Mesendoderm (in vitro differentiated cells): Measurements from ENCODE around the gene PSME1.

Source experiments
- DNase-seq: peaks from one replicate; pipeline ENCODE4 v3.0.0; 2013
- H2AK5ac ChIP-seq: 2 replicates; pipeline ENCODE4 v1.6.1; 2013; ENCODE audit warnings: low read length, inconsistent platforms
- H2BK120ac ChIP-seq: 2 replicates; pipeline ENCODE4 v1.6.1; 2013; ENCODE audit warnings: low read depth, mild to moderate bottlenecking, low read length, moderate library complexity, mixed read lengths
- H2BK15ac ChIP-seq: replicated peaks from 2 replicates; pipeline ENCODE4 v1.6.1; 2013; ENCODE audit warnings: low read depth, mild to moderate bottlenecking, moderate library complexity
- H2BK5ac ChIP-seq: 2 replicates; pipeline ENCODE4 v1.6.1; 2013; ENCODE audit warnings: low read length, inconsistent platforms
- H3K18ac ChIP-seq: 2 replicates; pipeline ENCODE4 v1.6.1; 2013; ENCODE audit warnings: mild to moderate bottlenecking, low read length, mixed read lengths
- H3K23ac ChIP-seq: one replicate; pipeline ENCODE4 v1.6.1; 2013; ENCODE audit warnings: low read length
- H3K27ac ChIP-seq: 2 replicates; pipeline ENCODE4 v1.5.1; 2013; ENCODE audit warnings: low read depth, mild to moderate bottlenecking, inconsistent platforms, low read length, moderate library complexity
- H3K27me3 ChIP-seq: 2 replicates; pipeline ENCODE4 v1.6.1; 2013; ENCODE audit warnings: low read length, control low read depth, mild to moderate bottlenecking, inconsistent platforms; ENCODE audit not compliant: insufficient read depth, poor library complexity
- H3K36me3 ChIP-seq: 2 replicates; pipeline ENCODE4 v1.6.1; 2013; ENCODE audit warnings: low read length, inconsistent platforms; ENCODE audit not compliant: control insufficient read depth, insufficient read depth
- H3K4ac ChIP-seq: one replicate; pipeline ENCODE4 v1.6.1; 2013; ENCODE audit warnings: low read depth, mild to moderate bottlenecking, low read length, moderate library complexity
- H3K4me1 ChIP-seq: 2 replicates; pipeline ENCODE4 v1.6.1; 2013; ENCODE audit warnings: low read depth, low read length, inconsistent platforms; ENCODE audit not compliant: control insufficient read depth
- H3K4me2 ChIP-seq: 2 replicates; pipeline ENCODE4 v1.6.1; 2013; ENCODE audit warnings: low read length
- H3K4me3 ChIP-seq: 2 replicates; pipeline ENCODE4 v1.5.1; 2013; ENCODE audit warnings: mild to moderate bottlenecking, low read length
- H3K56ac ChIP-seq: one replicate; pipeline ENCODE4 v1.6.1; 2013; ENCODE audit warnings: low read length
- H3K79me1 ChIP-seq: 2 replicates; pipeline ENCODE4 v1.6.1; 2013; ENCODE audit warnings: low read length, inconsistent platforms
- H3K79me2 ChIP-seq: 2 replicates; pipeline ENCODE4 v1.6.1; 2013; ENCODE audit warnings: mild to moderate bottlenecking, low read length; ENCODE audit not compliant: control insufficient read depth, insufficient read depth
- H3K9ac ChIP-seq: 2 replicates; pipeline ENCODE4 v1.6.1; 2013; ENCODE audit warnings: low read length, inconsistent platforms
- H4K5ac ChIP-seq: one replicate; pipeline ENCODE4 v1.6.1; 2013; ENCODE audit warnings: low read length
- H4K8ac ChIP-seq: one replicate; pipeline ENCODE4 v1.6.1; 2013; ENCODE audit warnings: low read depth, mild to moderate bottlenecking, control low read depth, low read length, moderate library complexity
- WGBS: extraction: QIAGEN DNeasy Blood & Tissue Kit; methylation state at CpG from one replicate; pipeline ENCODE4 v1.1.7; 2013; ENCODE audit warnings: low lambda C conversion rate, missing lambda C conversion rate; ENCODE audit not compliant: insufficient coverage; ENCODE audit errors: extremely low coverage; 5-methylcytosine and 5-hydroxymethylcytosine counted together

PSME1 gene

DNA sequence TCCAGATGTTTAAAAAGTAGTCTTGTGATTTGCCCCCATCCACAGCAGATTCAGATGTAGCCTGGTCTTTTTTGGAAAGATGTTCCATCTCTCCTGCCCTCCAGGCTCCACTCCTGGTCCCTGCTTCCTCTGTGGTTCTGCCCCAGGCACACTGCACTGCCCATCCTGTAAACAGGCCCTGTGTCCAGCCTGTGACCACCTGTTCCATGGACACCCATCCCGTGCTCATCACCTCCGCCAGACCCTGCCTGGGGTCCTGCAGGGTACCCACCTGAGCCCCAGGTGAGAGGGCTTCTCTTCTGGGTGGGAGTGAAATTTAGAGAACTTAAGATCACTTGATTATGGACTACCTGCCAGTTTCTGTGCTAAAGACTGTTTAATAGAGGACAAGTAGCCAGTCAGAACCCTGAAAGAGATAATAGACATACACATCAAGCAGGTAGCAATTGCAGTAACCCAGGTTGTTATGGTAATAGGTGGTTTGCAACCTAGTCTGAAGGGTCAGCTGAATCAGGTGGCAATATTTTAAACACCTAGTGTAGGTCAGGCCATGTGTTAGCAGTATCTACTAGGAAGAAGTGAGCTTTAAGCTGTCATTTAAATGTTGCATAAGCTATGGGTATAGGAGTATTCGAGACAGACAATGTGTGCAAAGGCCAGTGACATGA, 13.4 kb downstream of the PSME1 start:
- Histone ChIP-seq H2BK5ac (no peak overlapping the region), H3K4ac (no peak overlapping the region), H3K23ac (no peak overlapping the region), H3K56ac (no peak overlapping the region), H2BK15ac (no peak overlapping the region), H2BK120ac (no peak overlapping the region), H4K8ac (no peak overlapping the region), H3K27me3 (no peaks in the 10 kb centered on the region), H3K18ac (no peak overlapping the region), H2AK5ac (no peak overlapping the region), H3K27ac (no peak overlapping the region), H3K4me2 (no peak overlapping the region), H3K4me1 (peaks cover 8% of the 10 kb centered on the region), H3K79me2 (peaks cover 16% of the 10 kb centered on the region), H3K79me1 (peaks cover 20% of the 10 kb centered on the region), H4K5ac (no peak overlapping the region), H3K4me3 (no peak overlapping the region), H3K36me3 (peaks cover 12% of the 10 kb centered on the region), H3K9ac (no peak overlapping the region)
- WGBS = no CpG with 5 or more reads among the region's 3 CpGs
- DNase-seq = no peak

DNA sequence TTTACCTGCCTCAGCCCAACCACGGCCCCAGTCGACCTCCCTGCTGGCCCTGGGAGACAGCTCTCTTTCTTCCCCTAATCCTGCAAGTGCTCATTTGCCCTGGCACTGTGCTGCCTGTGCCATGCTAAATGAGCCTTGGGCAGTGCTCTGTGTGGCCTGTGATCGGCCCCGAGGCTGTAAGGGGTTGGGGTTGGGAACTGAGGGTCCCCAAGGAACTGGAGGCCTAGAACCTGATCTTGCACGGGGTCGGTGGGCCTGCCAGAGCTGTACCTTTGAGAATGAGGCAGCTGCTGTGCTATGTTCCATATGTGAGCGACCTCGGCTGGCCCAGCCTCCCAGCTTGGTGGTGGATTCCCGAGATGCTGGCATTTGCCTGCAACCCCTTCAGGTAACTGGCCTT, 14.1 kb downstream of the PSME1 start:
- no peak for DNase-seq
- Histone ChIP-seq H4K8ac (no peak overlapping the region), H2BK15ac (no peak overlapping the region), H3K36me3 (peaks cover 12% of the 10 kb centered on the region), H3K4me3 (no peak overlapping the region), H3K56ac (no peak overlapping the region), H3K27me3 (no peaks in the 10 kb centered on the region), H3K4ac (no peak overlapping the region), H3K4me1 (peaks cover 8% of the 10 kb centered on the region), H3K79me2 (peaks cover 16% of the 10 kb centered on the region), H3K79me1 (peaks cover 20% of the 10 kb centered on the region), H2BK120ac (no peak overlapping the region), H2BK5ac (no peak overlapping the region), H3K4me2 (no peak overlapping the region), H3K18ac (no peak overlapping the region), H4K5ac (no peak overlapping the region), H3K23ac (no peak overlapping the region), H3K27ac (no peak overlapping the region), H2AK5ac (no peak overlapping the region), H3K9ac (no peak overlapping the region)
- WGBS = no CpG with 5 or more reads among the region's 9 CpGs

DNA sequence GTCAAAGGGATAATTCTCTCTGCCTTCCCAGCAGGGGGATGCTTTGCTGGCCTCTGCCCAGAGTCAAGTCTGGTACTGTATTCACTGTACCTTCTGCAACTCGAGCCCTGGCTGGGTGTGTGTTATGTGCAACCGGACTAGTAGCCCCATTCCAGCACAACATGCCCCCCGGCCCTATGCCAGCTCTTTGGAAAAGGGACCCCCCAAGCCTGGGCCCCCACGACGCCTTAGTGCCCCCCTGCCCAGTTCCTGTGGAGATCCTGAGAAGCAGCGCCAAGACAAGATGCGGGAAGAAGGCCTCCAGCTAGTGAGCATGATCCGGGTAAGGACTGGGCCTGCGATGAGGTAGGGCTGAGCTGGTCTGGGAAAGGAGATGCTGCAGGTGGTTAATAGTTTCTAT, 14.6 kb downstream of the PSME1 start:
- no peak overlapping the region for H3K9ac ChIP-seq
- H3K27me3 ChIP-seq = no peaks in the 10 kb centered on the region
- no peak overlapping the region for H2BK120ac ChIP-seq
- H2BK5ac ChIP-seq = no peak overlapping the region
- no CpG with 5 or more reads among the region's 9 CpGs for WGBS
- no peak for DNase-seq
- H3K23ac ChIP-seq = no peak overlapping the region
- H4K8ac ChIP-seq = no peak overlapping the region
- H3K79me1 ChIP-seq = peaks cover 18% of the 10 kb centered on the region
- no peak overlapping the region for H4K5ac ChIP-seq
- no peak overlapping the region for H3K27ac ChIP-seq
- H3K56ac ChIP-seq = no peak overlapping the region
- H3K4ac ChIP-seq = no peak overlapping the region
- no peak overlapping the region for H2BK15ac ChIP-seq
- no peak overlapping the region for H3K4me2 ChIP-seq
- H2AK5ac ChIP-seq = no peak overlapping the region
- peaks cover 16% of the 10 kb centered on the region for H3K36me3 ChIP-seq
- peaks cover 16% of the 10 kb centered on the region for H3K79me2 ChIP-seq
- H3K4me1 ChIP-seq = peaks cover 8% of the 10 kb centered on the region
- no peak overlapping the region for H3K18ac ChIP-seq
- no peak overlapping the region for H3K4me3 ChIP-seq

DNA sequence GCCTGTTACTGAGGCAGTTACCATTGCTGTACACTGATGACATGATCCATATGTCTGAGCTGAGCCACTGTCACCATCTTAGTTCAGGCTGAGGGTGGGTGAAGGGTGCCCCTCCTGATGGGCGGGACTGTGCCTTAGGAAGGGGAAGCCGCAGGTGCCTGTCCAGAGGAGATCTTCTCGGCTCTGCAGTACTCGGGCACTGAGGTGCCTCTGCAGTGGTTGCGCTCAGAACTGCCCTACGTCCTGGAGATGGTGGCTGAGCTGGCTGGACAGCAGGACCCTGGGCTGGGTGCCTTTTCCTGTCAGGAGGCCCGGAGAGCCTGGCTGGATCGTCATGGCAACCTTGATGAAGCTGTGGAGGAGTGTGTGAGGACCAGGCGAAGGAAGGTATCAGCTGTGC, 15.0 kb downstream of the PSME1 start:
- H3K4me1 ChIP-seq = peaks cover 3% of the 10 kb centered on the region
- no peak overlapping the region for H3K4ac ChIP-seq
- H3K9ac ChIP-seq = no peak overlapping the region
- no peak overlapping the region for H4K8ac ChIP-seq
- H3K4me2 ChIP-seq = no peak overlapping the region
- peaks cover 16% of the 10 kb centered on the region for H3K79me1 ChIP-seq
- H2AK5ac ChIP-seq = no peak overlapping the region
- no peak overlapping the region for H2BK120ac ChIP-seq
- no peak overlapping the region for H2BK15ac ChIP-seq
- H2BK5ac ChIP-seq = no peak overlapping the region
- H3K56ac ChIP-seq = no peak overlapping the region
- no peak overlapping the region for H4K5ac ChIP-seq
- H3K79me2 ChIP-seq = peaks cover 16% of the 10 kb centered on the region
- H3K27ac ChIP-seq = no peak overlapping the region
- no peak for DNase-seq
- no peak overlapping the region for H3K18ac ChIP-seq
- peaks cover 19% of the 10 kb centered on the region for H3K36me3 ChIP-seq
- H3K27me3 ChIP-seq = no peaks in the 10 kb centered on the region
- H3K4me3 ChIP-seq = no peak overlapping the region
- no peak overlapping the region for H3K23ac ChIP-seq
- no CpG with 5 or more reads among the region's 9 CpGs for WGBS

DNA sequence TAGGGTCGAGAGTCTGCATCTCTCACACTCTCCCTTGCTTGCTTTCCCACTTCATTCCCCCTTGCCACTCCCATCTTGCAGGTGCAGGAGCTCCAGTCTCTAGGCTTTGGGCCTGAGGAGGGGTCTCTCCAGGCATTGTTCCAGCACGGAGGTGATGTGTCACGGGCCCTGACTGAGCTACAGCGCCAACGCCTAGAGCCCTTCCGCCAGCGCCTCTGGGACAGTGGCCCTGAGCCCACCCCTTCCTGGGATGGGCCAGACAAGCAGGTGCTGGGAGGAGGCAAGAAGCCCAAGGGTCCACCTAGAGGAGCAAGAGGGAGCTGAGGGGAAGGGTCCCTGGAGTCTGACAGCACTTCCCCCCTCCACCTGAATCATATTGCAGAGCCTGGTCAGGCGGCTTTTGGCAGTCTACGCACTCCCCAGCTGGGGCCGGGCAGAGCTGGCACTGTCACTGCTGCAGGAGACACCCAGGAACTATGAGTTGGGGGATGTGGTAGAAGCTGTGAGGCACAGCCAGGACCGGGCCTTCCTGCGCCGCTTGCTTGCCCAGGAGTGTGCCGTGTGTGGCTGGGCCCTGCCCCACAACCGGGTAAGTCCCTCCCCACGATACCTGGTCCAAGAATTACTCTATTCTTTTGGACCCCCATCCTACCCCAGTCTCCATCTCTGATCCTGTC, 15.5 kb downstream of the PSME1 start:
- Histone ChIP-seq H3K4me2 (no peak overlapping the region), H3K56ac (no peak overlapping the region), H3K27me3 (no peaks in the 10 kb centered on the region), H3K18ac (no peak overlapping the region), H3K4me1 (peaks cover 3% of the 10 kb centered on the region), H3K36me3 (peaks cover 20% of the 10 kb centered on the region), H2BK5ac (no peak overlapping the region), H3K4ac (no peak overlapping the region), H3K79me1 (peaks cover 16% of the 10 kb centered on the region), H3K9ac (no peak overlapping the region), H3K79me2 (peaks cover 16% of the 10 kb centered on the region), H3K23ac (no peak overlapping the region), H4K5ac (no peak overlapping the region), H2BK120ac (no peak overlapping the region), H4K8ac (no peak overlapping the region), H3K4me3 (no peak overlapping the region), H2BK15ac (no peak overlapping the region), H2AK5ac (no peak overlapping the region), H3K27ac (no peak overlapping the region)
- WGBS = no CpG with 5 or more reads among the region's 16 CpGs
- no peak for DNase-seq
